ENCODE data around the gene ATG2A. TPM values are rescaled to one million over a fixed set of nuclear protein-coding genes. Genes with fewer than 3 reads are reported as not detected.

Gene ATG2A
- total RNA-seq, 1 donor from 2014 or later, result 22.4 TPM

DNA sequence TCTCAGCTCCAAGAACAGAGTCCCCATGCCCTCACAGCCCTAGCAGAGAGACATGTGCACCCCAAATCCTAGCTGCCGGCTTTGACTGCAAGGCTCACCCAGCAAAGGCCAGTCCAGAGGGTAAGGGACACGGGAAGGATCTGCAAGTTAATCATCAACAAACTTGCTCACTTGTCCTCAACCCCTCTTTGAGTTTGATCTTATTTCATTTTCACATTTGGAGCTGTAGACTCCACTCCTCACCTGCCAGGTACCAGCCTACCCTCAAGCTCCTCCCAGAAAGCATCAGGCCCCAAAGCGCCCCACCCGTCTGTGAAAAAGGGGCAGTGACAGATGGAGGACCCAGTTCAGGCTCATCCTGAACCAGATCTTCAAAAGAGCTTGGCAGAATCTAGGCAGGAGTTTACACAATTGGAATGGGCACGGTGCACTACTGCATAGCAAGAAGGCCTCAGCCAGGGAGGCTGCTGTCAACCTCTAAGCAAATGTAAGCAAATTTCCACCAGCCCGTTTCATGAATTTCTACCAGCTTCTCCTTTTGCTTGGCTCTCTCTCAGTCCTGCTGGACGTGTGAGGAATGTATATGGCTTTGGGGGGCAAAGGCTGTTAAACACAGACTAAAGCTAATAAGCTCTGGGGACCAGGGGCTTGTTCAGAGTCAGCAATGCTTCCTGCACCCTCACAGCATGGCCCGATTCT, 44.1 kb downstream of the ATG2A start:
- Mint-ChIP-seq H3K4me1 (ENCODE audit: unreplicated experiment) (peaks cover 23% of the 10 kb centered on the region), H3K4me3 (ENCODE audit: unreplicated experiment) (no peak overlapping the region), H3K27me3 (ENCODE audit: unreplicated experiment) (peaks cover 16% of the 10 kb centered on the region), H3K9me3 (ENCODE audit: unreplicated experiment) (no peaks in the 10 kb centered on the region), H3K27ac (ENCODE audit: unreplicated experiment) (no peak overlapping the region), H3K36me3 (ENCODE audit: low read depth, unreplicated experiment) (peaks cover 24% of the 10 kb centered on the region)
- DNase-seq (ENCODE audit: low spot score), result no peak
- TF ChIP-seq, protein P1, sequence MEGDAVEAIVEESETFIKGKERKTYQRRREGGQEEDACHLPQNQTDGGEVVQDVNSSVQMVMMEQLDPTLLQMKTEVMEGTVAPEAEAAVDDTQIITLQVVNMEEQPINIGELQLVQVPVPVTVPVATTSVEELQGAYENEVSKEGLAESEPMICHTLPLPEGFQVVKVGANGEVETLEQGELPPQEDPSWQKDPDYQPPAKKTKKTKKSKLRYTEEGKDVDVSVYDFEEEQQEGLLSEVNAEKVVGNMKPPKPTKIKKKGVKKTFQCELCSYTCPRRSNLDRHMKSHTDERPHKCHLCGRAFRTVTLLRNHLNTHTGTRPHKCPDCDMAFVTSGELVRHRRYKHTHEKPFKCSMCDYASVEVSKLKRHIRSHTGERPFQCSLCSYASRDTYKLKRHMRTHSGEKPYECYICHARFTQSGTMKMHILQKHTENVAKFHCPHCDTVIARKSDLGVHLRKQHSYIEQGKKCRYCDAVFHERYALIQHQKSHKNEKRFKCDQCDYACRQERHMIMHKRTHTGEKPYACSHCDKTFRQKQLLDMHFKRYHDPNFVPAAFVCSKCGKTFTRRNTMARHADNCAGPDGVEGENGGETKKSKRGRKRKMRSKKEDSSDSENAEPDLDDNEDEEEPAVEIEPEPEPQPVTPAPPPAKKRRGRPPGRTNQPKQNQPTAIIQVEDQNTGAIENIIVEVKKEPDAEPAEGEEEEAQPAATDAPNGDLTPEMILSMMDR (IDR thresholded peaks at IDR 0.05; ENCODE audit: unreplicated experiment), result no peak

DNA sequence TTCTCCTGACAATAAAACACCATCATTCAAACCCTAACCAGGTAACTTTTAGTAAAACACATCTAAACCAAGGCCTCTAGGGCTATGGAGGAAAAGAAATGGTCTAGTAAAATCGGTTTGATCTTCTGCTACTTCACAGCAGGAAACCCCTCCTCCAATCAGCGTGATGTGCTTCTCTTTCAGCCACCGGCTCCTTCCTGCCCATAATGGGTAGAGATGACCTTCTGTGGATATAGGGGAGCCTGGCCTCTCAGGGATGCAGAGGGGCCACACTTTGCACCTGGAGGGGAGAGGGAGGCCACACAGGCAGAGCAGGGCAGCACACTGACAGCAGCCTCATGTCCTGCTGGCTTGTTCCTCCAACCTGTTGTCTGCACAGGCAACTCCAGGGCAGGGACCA, 45.5 kb downstream of the ATG2A start:
- TF ChIP-seq, protein P1 (IDR thresholded peaks at IDR 0.05; ENCODE audit: unreplicated experiment), result no peak
- Mint-ChIP-seq H3K4me3 (ENCODE audit: unreplicated experiment) (no peak overlapping the region), H3K27me3 (ENCODE audit: unreplicated experiment) (peaks cover 9% of the 10 kb centered on the region), H3K4me1 (ENCODE audit: unreplicated experiment) (peaks cover 11% of the 10 kb centered on the region), H3K27ac (ENCODE audit: unreplicated experiment) (no peak overlapping the region), H3K36me3 (ENCODE audit: low read depth, unreplicated experiment) (peaks cover 20% of the 10 kb centered on the region), H3K9me3 (ENCODE audit: unreplicated experiment) (no peaks in the 10 kb centered on the region)
- DNase-seq (ENCODE audit: low spot score), result no peak

DNA sequence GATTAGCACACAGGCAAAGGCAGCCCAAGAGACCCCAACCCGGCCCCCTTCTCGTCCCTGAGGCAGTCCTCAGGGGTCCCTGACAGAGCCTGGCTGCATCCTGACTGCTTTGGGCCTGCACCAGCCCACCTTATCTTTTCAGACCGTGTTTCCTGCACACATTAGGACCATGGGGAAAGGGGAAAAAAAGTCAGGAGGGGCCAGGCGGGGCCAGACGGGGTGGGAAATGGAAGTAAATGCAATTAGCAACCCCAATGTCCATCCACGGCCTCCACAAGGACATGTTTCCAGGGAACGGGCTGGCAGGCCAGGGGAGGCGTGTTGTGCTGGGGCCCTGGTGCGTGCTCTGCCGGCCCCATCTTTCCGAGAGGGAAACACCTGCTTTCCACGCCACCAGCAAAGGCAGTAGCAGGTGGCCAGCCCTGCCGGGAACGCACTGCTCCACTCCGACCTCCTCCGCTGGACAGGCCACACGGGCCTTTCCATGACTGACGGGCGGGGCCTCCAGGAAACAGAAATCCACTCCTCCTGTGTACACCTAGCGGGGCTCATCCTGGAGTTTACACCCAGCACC, 46.0 kb downstream of the ATG2A start:
- Mint-ChIP-seq H3K9me3 (ENCODE audit: unreplicated experiment) (no peaks in the 10 kb centered on the region), H3K4me3 (ENCODE audit: unreplicated experiment) (no peak overlapping the region), H3K27ac (ENCODE audit: unreplicated experiment) (no peak overlapping the region), H3K4me1 (ENCODE audit: unreplicated experiment) (peaks cover 11% of the 10 kb centered on the region), H3K36me3 (ENCODE audit: low read depth, unreplicated experiment) (peaks cover 23% of the 10 kb centered on the region), H3K27me3 (ENCODE audit: unreplicated experiment) (peaks cover 6% of the 10 kb centered on the region)
- TF ChIP-seq, protein P1 (IDR thresholded peaks at IDR 0.05; ENCODE audit: unreplicated experiment), result no peak
- no peak for DNase-seq (ENCODE audit: low spot score)

DNA sequence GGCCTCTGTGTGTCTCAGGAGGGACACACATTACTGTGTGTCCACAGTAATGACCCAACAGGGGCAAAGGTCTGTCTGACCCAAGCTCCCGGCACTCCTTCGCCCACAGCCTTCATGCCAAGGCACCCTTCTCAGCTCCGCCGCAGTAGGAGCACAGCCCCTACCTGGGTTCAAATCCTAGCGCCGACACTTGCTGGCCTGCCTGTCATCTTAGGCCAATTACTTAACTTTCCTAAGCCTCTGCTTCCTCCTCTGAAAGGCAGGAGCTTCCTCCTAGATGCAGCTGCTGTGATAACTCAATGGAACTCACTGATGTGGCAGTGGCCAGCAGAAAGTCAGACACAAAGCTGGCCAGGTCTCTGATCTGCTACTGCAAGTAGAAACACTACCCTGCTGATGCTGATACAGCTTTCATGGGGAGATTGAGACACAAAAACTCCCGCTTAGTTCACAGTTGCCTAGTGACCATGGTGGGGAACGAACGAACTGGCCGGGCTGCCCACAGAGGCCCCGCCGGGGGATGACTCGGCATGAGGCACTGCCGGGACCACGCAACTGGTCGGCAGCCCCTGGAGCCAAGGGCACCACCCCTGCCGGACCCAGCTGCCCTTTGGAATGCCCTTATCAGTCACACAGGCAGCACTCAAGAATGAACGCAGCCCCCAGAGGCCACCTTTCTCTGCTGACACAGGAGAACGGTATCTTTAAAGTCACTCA, 46.7 kb downstream of the ATG2A start:
- no peak for DNase-seq (ENCODE audit: low spot score)
- H3K4me1 Mint-ChIP-seq (ENCODE audit: unreplicated experiment), result peaks cover 11% of the 10 kb centered on the region

More for the DNA sequence above, 46.7 kb downstream of the ATG2A start:
- H3K27me3 Mint-ChIP-seq (ENCODE audit: unreplicated experiment), result peaks cover 5% of the 10 kb centered on the region
- TF ChIP-seq, protein P1 (IDR thresholded peaks at IDR 0.05; ENCODE audit: unreplicated experiment), result no peak
- no peak overlapping the region for H3K4me3 Mint-ChIP-seq (ENCODE audit: unreplicated experiment)
- no peaks in the 10 kb centered on the region for H3K9me3 Mint-ChIP-seq (ENCODE audit: unreplicated experiment)
- H3K27ac Mint-ChIP-seq (ENCODE audit: unreplicated experiment), result peak overlapping the region; percentile 42
- H3K36me3 Mint-ChIP-seq (ENCODE audit: low read depth, unreplicated experiment), result peaks cover 24% of the 10 kb centered on the region

All from endothelial cell (in vitro differentiated cells).